ENCODE data around the gene ATP11A.

The ATP11A gene

GRCh38 chr13:112803422-112803821, 113.6 kb downstream of the ATP11A start:
- Mint-ChIP-seq H3K27me3 (no peaks in the 10 kb centered on the region), H3K4me3 (no peak overlapping the region), H3K36me3 (peaks cover 3% of the 10 kb centered on the region), H3K4me1 (peaks cover 13% of the 10 kb centered on the region), H3K27ac (no peak overlapping the region), H3K9me3 (no peaks in the 10 kb centered on the region)

- peaks cover 13% of the 10 kb centered on the region for H3K4me1 Mint-ChIP-seq
- H3K36me3 Mint-ChIP-seq, result peaks cover 3% of the 10 kb centered on the region
- no peak overlapping the region for H3K4me3 Mint-ChIP-seq
- no peak overlapping the region for H3K27ac Mint-ChIP-seq
- H3K27me3 Mint-ChIP-seq, result no peaks in the 10 kb centered on the region
- H3K9me3 Mint-ChIP-seq, result no peaks in the 10 kb centered on the region
Measured at GRCh38 chr13:112804374-112804773, 114.5 kb downstream of the ATP11A start.

- no peak overlapping the region for H3K4me3 Mint-ChIP-seq
- no peaks in the 10 kb centered on the region for H3K27me3 Mint-ChIP-seq
- peaks cover 3% of the 10 kb centered on the region for H3K36me3 Mint-ChIP-seq
- no peaks in the 10 kb centered on the region for H3K9me3 Mint-ChIP-seq
- peaks cover 13% of the 10 kb centered on the region for H3K4me1 Mint-ChIP-seq
- no peak overlapping the region for H3K27ac Mint-ChIP-seq
Measured at GRCh38 chr13:112806739-112807652, 117.2 kb downstream of the ATP11A start.

- H3K36me3 Mint-ChIP-seq, result peaks cover 3% of the 10 kb centered on the region
- no peak overlapping the region for H3K4me3 Mint-ChIP-seq
Measured at GRCh38 chr13:112807653-112808376, 118.0 kb downstream of the ATP11A start.

GRCh38 chr13:112808377-112809140, 118.7 kb downstream of the ATP11A start:
- H3K9me3 Mint-ChIP-seq, result no peaks in the 10 kb centered on the region
- no peak overlapping the region for H3K4me3 Mint-ChIP-seq
- H3K4me1 Mint-ChIP-seq, result peaks cover 5% of the 10 kb centered on the region
- no peak overlapping the region for H3K27ac Mint-ChIP-seq
- peaks cover 6% of the 10 kb centered on the region for H3K36me3 Mint-ChIP-seq
- no peaks in the 10 kb centered on the region for H3K27me3 Mint-ChIP-seq

More at GRCh38 chr13:112807653-112808376, 118.0 kb downstream of the ATP11A start:
- H3K27ac Mint-ChIP-seq, result no peak overlapping the region
- peaks cover 5% of the 10 kb centered on the region for H3K4me1 Mint-ChIP-seq
- no peaks in the 10 kb centered on the region for H3K27me3 Mint-ChIP-seq
- H3K9me3 Mint-ChIP-seq, result no peaks in the 10 kb centered on the region

- no peaks in the 10 kb centered on the region for H3K9me3 Mint-ChIP-seq
- H3K4me3 Mint-ChIP-seq, result no peak overlapping the region
- H3K27me3 Mint-ChIP-seq, result no peaks in the 10 kb centered on the region
- no peak overlapping the region for H3K27ac Mint-ChIP-seq
- peaks cover 2% of the 10 kb centered on the region for H3K4me1 Mint-ChIP-seq
- H3K36me3 Mint-ChIP-seq, result peaks cover 10% of the 10 kb centered on the region
Measured at GRCh38 chr13:112809332-112810315, 119.8 kb downstream of the ATP11A start.

GRCh38 chr13:112810608-112811007, 120.8 kb downstream of the ATP11A start:
- no peaks in the 10 kb centered on the region for H3K4me1 Mint-ChIP-seq
- H3K27me3 Mint-ChIP-seq, result no peaks in the 10 kb centered on the region
- H3K4me3 Mint-ChIP-seq, result no peak overlapping the region
- no peak overlapping the region for H3K27ac Mint-ChIP-seq
- no peaks in the 10 kb centered on the region for H3K9me3 Mint-ChIP-seq
- H3K36me3 Mint-ChIP-seq, result peaks cover 14% of the 10 kb centered on the region

GRCh38 chr13:112812306-112813055, 122.6 kb downstream of the ATP11A start:
- no peaks in the 10 kb centered on the region for H3K4me1 Mint-ChIP-seq
- H3K27me3 Mint-ChIP-seq, result no peaks in the 10 kb centered on the region
- no peaks in the 10 kb centered on the region for H3K9me3 Mint-ChIP-seq
- H3K27ac Mint-ChIP-seq, result no peak overlapping the region
- peaks cover 26% of the 10 kb centered on the region for H3K36me3 Mint-ChIP-seq
- H3K4me3 Mint-ChIP-seq, result no peak overlapping the region

- H3K36me3 Mint-ChIP-seq, result peaks cover 31% of the 10 kb centered on the region
- H3K27ac Mint-ChIP-seq, result no peak overlapping the region
- no peaks in the 10 kb centered on the region for H3K9me3 Mint-ChIP-seq
- H3K4me1 Mint-ChIP-seq, result no peaks in the 10 kb centered on the region
- H3K4me3 Mint-ChIP-seq, result no peak overlapping the region
- H3K27me3 Mint-ChIP-seq, result no peaks in the 10 kb centered on the region
Measured at GRCh38 chr13:112813552-112813951, 123.7 kb downstream of the ATP11A start.

GRCh38 chr13:112814905-112815585, 125.2 kb downstream of the ATP11A start:
- Mint-ChIP-seq H3K27ac (no peak overlapping the region), H3K36me3 (peaks cover 32% of the 10 kb centered on the region)

GRCh38 chr13:112815871-112816270, 126.0 kb downstream of the ATP11A start:
- Mint-ChIP-seq H3K9me3 (no peaks in the 10 kb centered on the region), H3K27me3 (no peaks in the 10 kb centered on the region), H3K27ac (no peak overlapping the region), H3K4me3 (no peak overlapping the region), H3K36me3 (peaks cover 32% of the 10 kb centered on the region), H3K4me1 (no peaks in the 10 kb centered on the region)

More at GRCh38 chr13:112814905-112815585, 125.2 kb downstream of the ATP11A start:
- Mint-ChIP-seq H3K4me3 (no peak overlapping the region), H3K4me1 (no peaks in the 10 kb centered on the region), H3K27me3 (no peaks in the 10 kb centered on the region), H3K9me3 (no peaks in the 10 kb centered on the region)

- no peaks in the 10 kb centered on the region for H3K9me3 Mint-ChIP-seq
- H3K27me3 Mint-ChIP-seq, result no peaks in the 10 kb centered on the region
- no peak overlapping the region for H3K27ac Mint-ChIP-seq
- H3K36me3 Mint-ChIP-seq, result peaks cover 29% of the 10 kb centered on the region
- no peak overlapping the region for H3K4me3 Mint-ChIP-seq
- no peaks in the 10 kb centered on the region for H3K4me1 Mint-ChIP-seq
Measured at GRCh38 chr13:112818040-112818697, 128.3 kb downstream of the ATP11A start.

GRCh38 chr13:112818698-112819045, 128.8 kb downstream of the ATP11A start:
- Mint-ChIP-seq H3K27ac (no peak overlapping the region), H3K27me3 (no peaks in the 10 kb centered on the region), H3K36me3 (peaks cover 27% of the 10 kb centered on the region), H3K9me3 (no peaks in the 10 kb centered on the region), H3K4me3 (no peak overlapping the region), H3K4me1 (no peaks in the 10 kb centered on the region)
